KMS-11 (cell line): ENCODE results near the gene CCDC146.

ENCODE experiments used
- H2AFZ ChIP-seq: fragments of 200-600 bp; sonication (generic); 2 replicates; pipeline ENCODE4 v1.6.1; 2016; ENCODE audit warnings: antibody characterized with exemption, mixed run types, low read depth
- H3K27ac ChIP-seq: fragments of 200-600 bp; sonication (generic); 2 replicates; pipeline ENCODE4 v1.6.1; 2016; ENCODE audit warnings: mild to moderate bottlenecking, mixed run types
- H3K27me3 ChIP-seq: fragments of 200-600 bp; sonication (generic); 2 replicates; pipeline ENCODE4 v1.6.1; 2017; ENCODE audit warnings: mild to moderate bottlenecking, low read depth, mixed run types, moderate library complexity; ENCODE audit not compliant: insufficient read depth
- H3K36me3 ChIP-seq: fragments of 200-600 bp; sonication (generic); 2 replicates; pipeline ENCODE4 v1.6.1; 2017; ENCODE audit warnings: mild to moderate bottlenecking, mixed run types; ENCODE audit not compliant: insufficient read depth
- H3K4me1 ChIP-seq: fragments of 200-600 bp; sonication (generic); 2 replicates; pipeline ENCODE4 v1.6.1; 2016; ENCODE audit warnings: mild to moderate bottlenecking, low read depth, mixed run types; ENCODE audit not compliant: poor library complexity, severe bottlenecking
- H3K4me2 ChIP-seq: fragments of 200-600 bp; sonication (generic); 2 replicates; pipeline ENCODE4 v1.7.0; 2016; ENCODE audit warnings: mild to moderate bottlenecking, mixed run types
- H3K4me3 ChIP-seq: fragments of 200-600 bp; sonication (generic); IDR thresholded peaks from 2 replicates; pipeline ENCODE4 v1.6.1; 2017; ENCODE audit warnings: low read depth, low read length, mixed read lengths; ENCODE audit not compliant: insufficient read depth
- H3K79me2 ChIP-seq: fragments of 200-600 bp; sonication (generic); 2 replicates; pipeline ENCODE4 v1.6.1; 2016; ENCODE audit warnings: low read depth, mixed run types; ENCODE audit not compliant: insufficient read depth
- H3K9ac ChIP-seq: fragments of 200-600 bp; sonication (generic); 2 replicates; pipeline ENCODE4 v1.6.1; 2016; ENCODE audit warnings: mild to moderate bottlenecking, mixed run types
- H4K20me1 ChIP-seq: fragments of 200-600 bp; sonication (generic); 2 replicates; pipeline ENCODE4 v1.6.1; 2016; ENCODE audit warnings: mild to moderate bottlenecking, mixed run types; ENCODE audit not compliant: insufficient read depth
- CTCF ChIP-seq: fragments of 200-600 bp; sonication (generic); conservative IDR thresholded peaks from 2 replicates; pipeline ENCODE4 v1.6.1; 2017; ENCODE audit warnings: low read depth, mild to moderate bottlenecking, antibody characterized with exemption, low read length, moderate library complexity, mixed read lengths

Gene CCDC146

DNA sequence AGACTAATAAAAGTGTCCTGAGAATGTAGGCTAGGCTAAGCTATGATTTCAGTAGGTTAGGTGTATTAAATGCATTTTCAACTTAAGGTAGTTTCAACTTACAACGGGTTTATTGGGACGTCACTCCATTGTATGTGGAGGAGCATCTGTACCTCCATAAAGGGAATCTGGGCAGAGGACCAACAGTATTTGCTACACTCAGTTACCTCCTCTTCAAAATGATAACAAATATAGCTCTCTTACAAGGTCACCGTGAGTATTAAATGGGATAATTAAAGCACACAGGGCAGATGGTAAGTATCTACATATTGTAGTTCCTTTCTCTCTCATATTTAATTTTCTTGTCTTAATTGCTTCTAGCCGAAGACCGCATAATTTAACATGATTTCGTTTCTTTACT lies 136.2 kb downstream of the CCDC146 start:
- no peaks in the 10 kb centered on the region for H3K79me2 ChIP-seq
- no peak overlapping the region for H2AFZ ChIP-seq
- no peak overlapping the region for H3K27ac ChIP-seq
- no peak overlapping the region for H3K4me3 ChIP-seq
- no peak overlapping the region for H3K9ac ChIP-seq
- H3K4me1 ChIP-seq: no peaks in the 10 kb centered on the region
- H3K4me2 ChIP-seq: no peak overlapping the region
- no peaks in the 10 kb centered on the region for H4K20me1 ChIP-seq
- TF ChIP-seq CTCF: no peak
- no peaks in the 10 kb centered on the region for H3K36me3 ChIP-seq
- H3K27me3 ChIP-seq: no peaks in the 10 kb centered on the region

- no peak overlapping the region for H2AFZ ChIP-seq
- H3K79me2 ChIP-seq: no peaks in the 10 kb centered on the region
- H3K4me2 ChIP-seq: no peak overlapping the region
- H3K4me3 ChIP-seq: no peak overlapping the region
- H4K20me1 ChIP-seq: no peaks in the 10 kb centered on the region
- H3K27ac ChIP-seq: no peak overlapping the region
- no peaks in the 10 kb centered on the region for H3K27me3 ChIP-seq
- no peaks in the 10 kb centered on the region for H3K36me3 ChIP-seq
- no peak overlapping the region for H3K9ac ChIP-seq
- no peak for TF ChIP-seq CTCF
- no peaks in the 10 kb centered on the region for H3K4me1 ChIP-seq
Observed at GRCh38 chr7:77262316-77262715, 139.9 kb downstream of the CCDC146 start.

GRCh38 chr7:77265666-77266065 lies 143.3 kb downstream of the CCDC146 start:
- H3K9ac ChIP-seq: no peak overlapping the region
- no peak overlapping the region for H3K4me2 ChIP-seq

DNA sequence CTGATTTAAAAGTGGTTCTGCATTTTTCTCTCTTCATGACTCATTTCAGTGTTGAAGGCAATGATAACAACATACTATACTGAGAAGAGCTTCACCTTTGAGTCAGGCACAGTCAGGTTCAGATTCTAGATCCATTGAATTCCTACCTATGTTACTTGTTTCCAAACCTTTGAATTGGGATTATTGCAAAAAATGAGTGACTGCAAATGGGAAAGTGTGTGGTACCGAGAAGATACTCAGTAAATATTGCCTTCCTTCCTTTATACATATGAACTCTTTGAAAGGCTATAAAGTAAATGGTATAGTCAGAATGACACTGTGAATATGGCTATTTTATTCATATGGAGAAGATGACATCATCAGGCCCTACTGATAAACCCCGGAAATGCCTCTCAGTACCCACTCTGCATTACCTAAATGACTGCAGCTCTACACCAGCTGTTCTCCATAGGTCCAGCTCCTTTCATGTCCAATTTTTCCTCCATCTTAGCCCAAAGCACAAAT lies 143.9 kb downstream of the CCDC146 start:
- no peak overlapping the region for H3K4me2 ChIP-seq
- peaks cover 18% of the 10 kb centered on the region for H3K4me1 ChIP-seq
- H3K79me2 ChIP-seq: no peaks in the 10 kb centered on the region
- H3K4me3 ChIP-seq: no peak overlapping the region
- H3K27me3 ChIP-seq: no peaks in the 10 kb centered on the region
- no peak overlapping the region for H3K27ac ChIP-seq
- no peak overlapping the region for H3K9ac ChIP-seq
- no peaks in the 10 kb centered on the region for H3K36me3 ChIP-seq
- no peak for TF ChIP-seq CTCF
- no peak overlapping the region for H2AFZ ChIP-seq
- H4K20me1 ChIP-seq: no peaks in the 10 kb centered on the region

More at GRCh38 chr7:77265666-77266065, 143.3 kb downstream of the CCDC146 start:
- Histone ChIP-seq H3K4me1 (peaks cover 17% of the 10 kb centered on the region), H3K79me2 (no peaks in the 10 kb centered on the region), H3K36me3 (no peaks in the 10 kb centered on the region), H3K4me3 (no peak overlapping the region), H3K27me3 (no peaks in the 10 kb centered on the region), H4K20me1 (no peaks in the 10 kb centered on the region), H2AFZ (no peak overlapping the region), H3K27ac (no peak overlapping the region)
- no peak for TF ChIP-seq CTCF
